ENCODE measurements around the gene PRR16.

DNA sequence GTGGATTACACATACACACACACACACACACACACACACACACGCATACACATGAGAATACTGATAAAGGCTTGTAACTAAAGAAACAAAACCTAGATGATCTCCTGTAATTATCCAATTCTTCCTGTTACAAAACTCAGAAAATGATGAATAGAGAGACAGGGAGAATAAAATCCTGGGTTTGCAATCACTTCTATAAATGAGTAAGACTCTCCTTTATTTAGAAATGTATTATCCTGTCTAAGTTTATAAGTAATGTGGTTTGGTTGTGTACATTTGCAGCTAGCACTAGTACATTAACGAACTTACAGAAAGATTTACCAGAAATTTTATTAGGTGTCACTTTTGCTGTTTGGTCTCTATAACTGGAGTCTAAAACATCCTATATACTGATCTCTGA lies 2.8 kb upstream of the PRR16 start:
- no peak for TF ChIP-seq CTCF (IDR thresholded peaks at IDR 0.05; ENCODE audit: insufficient read depth, low read length, poor library complexity, severe bottlenecking)
- no peak for TF ChIP-seq EZH2phosphoT487 (conservative IDR thresholded peaks at IDR 0.05; ENCODE audit: low read length)
